Stimulated activated CD4-positive, alpha-beta T cell treated with anti-CD3 and anti-CD28 coated beads, Interleukin-15, amount 100 ng/mL, for 1 hour (primary cell): ENCODE data around the gene LRIT1.

Source experiments
- DNase-seq, 2 donors: peaks; one replicate each; pipeline ENCODE4 v3.0.0-alpha.2; 2020; ENCODE audit warnings: low read depth in 1 of 2, low spot score in 1 of 2

The LRIT1 gene

DNA sequence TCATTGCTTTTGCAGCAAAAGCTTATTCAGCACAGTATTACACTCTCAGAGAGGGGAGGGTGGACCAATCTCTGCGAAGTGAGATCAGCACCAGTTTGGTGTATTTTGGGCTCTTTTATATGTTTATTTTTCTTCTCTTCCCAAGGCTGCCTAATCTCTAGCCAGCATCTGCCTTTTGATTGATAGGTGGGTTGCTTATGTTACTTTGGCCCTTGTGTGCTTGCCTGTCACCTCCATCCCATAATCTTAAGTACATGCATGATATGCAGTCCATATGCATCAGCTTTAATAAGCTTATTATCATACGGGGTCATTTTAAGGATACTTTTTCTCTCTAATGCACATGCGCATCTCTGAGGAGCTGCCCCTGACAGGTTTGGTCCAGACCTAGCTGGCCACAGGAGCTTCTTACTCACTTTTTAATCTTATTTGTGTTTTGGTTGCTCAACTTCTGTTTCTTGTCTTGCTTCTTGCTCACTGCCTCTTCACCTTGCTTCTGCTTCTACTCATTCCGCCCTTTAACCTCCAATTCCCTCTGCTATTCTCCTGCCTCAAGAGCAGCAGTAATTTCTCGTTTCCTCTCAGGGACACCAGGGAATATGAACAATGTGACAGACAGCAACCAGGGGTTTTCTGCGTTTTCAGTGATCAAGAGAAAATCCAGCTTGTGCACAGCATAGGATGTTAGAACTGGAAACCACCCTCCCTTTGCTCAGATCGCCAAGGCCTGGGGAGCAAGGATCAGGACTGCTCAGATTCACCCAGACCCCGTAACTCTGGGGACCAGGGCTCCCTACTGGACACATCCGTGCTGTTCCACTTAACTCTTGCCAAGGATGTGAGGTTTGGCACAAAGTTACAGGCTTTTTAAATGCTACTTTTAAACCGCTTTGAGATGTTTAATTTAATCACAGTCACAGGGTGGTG lies 13.5 kb upstream of the LRIT1 start:
- DNase-seq = no peak

DNA sequence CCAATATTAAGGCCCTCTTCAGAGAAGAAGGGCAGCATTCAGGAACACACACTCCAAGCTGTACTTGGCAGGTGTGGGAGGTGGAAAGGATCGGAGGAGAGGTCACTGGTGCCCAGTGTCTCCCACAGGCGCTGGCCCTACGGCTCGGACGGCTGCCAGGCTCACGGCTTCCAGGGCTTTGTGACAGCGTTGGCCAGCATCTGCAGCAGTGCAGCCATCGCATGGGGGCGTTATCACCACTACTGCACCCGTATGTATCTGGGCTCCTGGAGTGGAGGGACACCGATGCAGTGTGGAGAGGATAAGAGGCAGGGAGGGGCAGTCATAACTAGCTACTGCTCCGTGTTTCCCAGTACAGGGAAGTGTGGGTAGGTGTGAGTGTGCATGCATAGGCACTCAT lies 7.4 kb upstream of the LRIT1 start:
- DNase-seq = no peak

DNA sequence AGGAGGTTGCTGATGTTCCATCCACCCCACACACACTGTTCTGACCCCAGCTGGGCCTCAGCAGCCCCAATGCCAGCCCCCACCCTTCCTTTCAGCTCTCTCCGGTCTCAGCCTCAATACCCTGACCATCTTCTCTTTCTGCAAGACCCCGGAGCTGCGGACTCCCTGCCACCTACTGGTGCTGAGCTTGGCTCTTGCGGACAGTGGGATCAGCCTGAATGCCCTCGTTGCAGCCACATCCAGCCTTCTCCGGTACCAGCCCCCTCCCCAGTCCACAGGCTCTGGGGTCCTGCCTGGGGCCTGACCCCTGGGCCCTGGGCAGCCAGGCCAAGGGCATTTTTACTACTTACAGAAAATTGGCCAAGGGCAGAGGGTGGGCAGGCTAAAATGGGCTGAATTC lies 6.2 kb upstream of the LRIT1 start:
- no peak for DNase-seq

DNA sequence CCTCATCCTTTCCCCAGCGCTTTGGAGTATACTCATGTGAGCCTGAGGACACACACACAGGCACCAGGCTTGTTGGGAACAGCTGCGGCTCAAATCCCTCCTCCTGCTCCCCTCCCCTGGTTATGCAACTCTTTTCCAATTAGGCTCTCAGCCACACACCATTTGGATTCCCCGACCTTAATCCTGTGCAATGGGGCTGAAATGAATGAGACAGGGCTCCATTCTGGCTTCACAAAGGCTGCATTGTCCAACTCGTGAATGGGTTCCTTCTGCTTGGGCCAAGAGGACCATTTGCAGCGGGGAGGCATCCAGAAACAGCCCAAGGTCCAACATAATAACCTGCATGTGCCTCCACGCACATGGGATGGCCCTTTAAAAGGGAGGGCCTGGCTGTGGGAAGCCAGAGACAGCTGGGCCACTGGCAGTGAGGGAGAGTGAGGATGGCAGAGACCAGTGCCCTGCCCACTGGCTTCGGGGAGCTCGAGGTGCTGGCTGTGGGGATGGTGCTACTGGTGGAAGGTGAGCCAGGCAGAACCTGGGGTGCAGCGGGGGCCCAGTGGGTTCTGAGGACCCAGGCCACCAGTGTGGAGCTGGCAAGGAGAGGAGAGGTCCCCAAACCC lies 3.4 kb upstream of the LRIT1 start, which contains the start of gene RGR:
Gene RGR (plus strand): TSS at position 403 of the 620 bp plus-strand sequence. CDS start 38 bp downstream, at position 441.
- DNase-seq = no peak

DNA sequence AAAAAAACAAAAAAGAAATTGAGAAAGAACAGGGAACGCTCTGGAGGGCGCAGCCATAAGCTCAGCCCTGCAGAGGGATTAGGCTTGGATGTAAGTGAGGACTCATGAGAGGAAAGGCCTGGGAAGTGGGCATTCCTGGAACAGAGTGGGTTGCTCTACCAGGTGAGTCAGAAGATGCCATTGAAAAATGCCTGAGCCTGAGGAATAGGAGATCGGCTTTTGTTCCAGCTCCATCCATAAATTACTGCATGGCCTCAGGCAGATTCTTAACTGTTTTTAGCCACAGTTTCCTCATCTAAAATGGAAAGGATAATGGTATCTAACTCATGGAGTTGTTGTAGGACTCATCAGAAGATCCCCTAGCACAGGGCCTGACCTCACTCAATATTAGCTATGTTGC lies 2.4 kb upstream of the LRIT1 start:
- no peak for DNase-seq

DNA sequence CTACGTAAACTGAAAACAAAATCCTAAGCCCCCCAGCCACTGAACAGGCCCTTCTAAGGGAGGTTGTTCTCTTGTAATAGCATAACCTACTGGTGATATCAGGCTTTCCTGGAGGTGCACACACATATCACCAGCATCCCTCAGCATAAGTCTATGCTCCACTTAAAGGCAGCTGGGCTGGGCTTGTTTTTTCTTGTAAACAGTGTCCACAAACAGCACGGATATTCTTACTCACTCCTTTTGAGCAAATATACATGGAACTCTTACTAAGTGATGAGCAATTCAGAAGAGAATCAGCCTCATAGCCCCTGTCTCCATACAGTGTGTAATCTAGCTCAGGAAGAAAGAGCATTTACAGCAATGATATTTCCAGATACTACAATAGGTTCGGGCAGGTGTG lies 2.4 kb downstream of the LRIT1 start:
- DNase-seq = no peak

DNA sequence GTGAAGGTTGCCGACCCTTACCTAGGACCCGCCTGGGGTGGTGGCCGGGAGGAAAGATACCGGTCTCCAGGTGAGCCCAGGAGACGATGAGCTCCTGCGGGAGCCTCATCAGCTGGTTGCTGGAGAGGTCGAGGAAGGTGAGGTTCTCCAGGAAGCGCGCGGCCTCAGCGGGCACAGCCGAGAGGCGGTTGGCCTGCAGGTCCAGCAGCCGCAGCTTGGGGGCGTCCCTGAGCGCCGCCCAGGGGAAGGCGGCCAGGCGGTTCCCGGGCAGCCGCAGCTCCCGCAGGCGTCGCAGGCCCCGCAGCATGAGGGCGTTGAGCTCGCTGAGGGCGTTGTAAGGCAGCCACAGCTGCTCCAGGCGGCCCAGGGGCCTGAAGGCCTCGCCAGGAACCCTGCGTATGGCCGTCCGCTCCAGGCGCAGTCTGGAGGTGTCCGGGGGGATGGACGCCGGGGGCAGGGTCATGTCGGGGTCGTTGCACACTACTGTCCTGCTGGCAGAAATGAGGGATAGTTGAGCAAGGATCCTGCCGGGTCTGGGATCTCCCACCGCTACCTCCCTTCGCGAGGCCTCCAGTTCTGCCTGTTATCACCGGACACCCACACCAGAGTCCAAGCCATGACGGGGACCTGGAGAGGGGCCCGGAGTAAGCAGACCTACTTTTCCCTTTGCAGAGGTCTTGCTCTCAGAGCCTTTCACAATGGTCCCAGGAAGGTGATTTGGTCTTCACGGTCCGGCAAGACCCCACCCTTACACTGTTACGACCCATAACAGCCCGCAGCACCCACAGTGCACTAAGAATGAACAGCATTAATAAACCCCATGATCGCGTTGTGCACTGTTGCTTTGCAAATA lies 3.9 kb downstream of the LRIT1 start:
- no peak for DNase-seq

DNA sequence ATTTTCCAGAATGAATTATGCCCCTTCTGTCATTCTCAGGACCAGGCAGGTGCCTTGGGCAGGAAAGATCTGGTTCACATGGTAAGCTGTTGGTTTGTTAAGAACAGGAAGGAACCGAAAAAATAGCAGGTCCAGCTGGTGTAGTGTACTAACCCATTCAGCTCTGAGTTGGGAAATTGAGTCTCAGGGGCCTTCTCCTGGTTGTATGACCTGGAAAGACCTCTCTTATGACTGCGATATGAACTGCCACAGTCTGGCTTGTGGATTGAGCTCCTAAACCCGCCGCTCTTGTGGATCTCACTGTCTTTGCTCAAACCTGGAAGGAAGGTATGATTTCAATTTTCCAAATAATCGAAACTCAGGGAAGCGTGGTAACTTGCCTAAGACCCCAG lies 4.5 kb downstream of the LRIT1 start:
- DNase-seq = no peak

DNA sequence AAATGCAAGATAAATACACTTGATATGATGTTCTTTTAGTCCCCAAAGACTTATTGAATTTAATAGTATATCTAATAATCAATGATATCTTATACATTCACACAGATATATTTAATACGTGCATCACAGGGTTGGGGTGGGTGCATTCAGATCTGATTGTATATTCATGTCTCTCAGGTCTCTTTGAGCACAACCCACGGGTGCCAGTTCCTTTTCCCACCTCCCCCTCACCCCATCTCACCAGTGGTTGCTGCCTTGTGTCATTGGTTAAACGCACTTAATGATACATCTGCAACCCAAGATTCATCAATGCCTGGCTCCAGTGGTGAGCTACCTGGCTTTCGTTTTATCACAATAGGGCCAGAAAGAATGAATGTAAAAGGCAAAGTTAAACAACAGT lies 6.2 kb downstream of the LRIT1 start:
- no peak for DNase-seq

DNA sequence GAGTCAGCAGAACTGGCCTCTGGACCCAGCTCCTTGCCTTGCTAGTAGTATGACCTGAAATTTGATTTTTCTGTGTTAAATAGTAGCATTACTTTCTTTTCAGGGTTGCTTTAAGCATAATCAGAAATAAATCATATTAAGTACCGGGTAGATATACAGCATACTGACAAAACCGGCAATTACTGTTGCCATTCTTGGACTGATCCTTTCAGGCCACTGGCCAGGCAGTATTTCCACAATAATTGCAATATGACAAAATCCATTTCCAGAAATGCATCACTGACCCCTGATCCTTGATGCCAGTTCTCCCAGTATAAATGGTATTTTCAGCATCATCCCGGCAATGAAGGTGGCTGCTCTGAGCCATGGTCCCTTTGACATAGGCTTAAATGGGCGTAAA lies 6.9 kb downstream of the LRIT1 start:
- DNase-seq = no peak

DNA sequence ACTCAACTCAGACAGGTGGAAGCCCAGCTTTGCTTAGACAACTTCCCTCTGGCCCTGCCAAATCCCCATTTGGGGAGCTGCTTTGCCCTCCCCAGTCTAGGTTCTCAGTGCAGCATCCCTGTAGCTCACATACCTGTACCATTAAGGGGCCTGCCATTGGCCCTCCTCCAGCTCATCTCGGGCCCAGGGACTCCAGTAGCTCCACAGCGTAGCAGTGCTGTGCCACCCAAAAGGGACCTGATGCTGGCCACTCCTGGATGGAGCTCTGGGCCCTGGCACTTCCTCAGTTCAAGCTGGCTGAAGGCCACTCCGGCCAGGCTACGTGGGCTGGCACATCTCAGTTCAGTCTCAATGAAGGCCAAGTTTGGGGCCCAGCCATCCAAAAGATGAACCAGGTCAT lies 7.4 kb downstream of the LRIT1 start:
- DNase-seq = no peak

DNA sequence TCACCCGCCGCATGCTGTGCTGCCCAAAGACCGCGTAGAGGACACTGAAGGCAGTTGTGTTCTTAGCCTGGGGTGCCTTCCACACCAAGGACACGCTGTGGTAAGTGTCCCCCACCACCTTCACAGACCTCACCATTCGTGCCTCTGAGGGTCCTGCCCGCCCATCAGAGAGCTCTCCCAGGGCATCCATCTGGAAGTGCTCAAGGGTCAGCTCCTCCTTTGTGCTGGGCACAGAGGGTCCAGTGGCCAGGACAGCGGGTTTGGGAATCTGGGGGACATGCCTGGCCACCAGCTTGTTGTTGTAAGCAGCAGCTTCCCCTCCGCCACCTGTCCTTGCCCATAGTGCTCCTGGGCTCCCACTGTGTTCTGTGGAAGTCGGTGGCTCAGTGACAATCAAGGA lies 9.0 kb downstream of the LRIT1 start:
- no peak for DNase-seq

DNA sequence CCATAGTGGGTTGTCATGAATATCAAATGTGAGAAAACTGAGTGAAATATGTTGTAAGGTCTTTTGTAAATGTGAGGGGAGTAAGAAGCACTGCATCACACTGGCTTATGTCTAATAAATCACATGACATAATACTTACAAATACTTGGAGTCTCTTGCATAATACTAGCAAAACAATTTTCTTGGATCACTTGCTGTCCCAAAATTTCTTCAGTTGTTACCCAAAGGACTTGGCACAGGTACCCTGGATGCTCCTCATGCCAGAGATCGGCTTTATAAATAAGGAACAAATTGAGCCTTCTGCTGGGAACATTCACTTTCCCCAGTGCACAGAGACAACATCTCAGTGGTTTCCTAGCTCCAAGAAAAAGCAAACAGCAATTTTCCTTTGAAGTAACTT lies 11.0 kb downstream of the LRIT1 start:
- no peak for DNase-seq

DNA sequence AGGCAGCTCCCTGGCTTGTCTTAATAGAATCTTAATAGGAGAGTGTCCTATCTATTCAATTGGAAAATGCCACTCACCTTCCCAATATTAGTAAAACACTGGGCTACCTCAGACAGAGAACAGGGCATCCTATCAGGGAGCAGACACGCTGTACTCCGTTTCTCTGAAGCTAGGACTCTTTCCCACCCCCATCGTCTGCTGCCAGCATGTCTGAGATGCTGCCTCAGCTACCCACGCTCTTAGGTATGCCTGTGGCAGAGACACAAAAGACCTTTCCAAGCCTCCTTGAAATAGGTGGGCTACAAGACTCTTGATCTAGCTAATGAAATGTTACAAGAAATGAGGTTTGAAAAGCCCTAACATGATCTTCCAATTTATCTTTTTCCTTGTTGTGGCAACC lies 13.5 kb downstream of the LRIT1 start:
- no peak for DNase-seq

DNA sequence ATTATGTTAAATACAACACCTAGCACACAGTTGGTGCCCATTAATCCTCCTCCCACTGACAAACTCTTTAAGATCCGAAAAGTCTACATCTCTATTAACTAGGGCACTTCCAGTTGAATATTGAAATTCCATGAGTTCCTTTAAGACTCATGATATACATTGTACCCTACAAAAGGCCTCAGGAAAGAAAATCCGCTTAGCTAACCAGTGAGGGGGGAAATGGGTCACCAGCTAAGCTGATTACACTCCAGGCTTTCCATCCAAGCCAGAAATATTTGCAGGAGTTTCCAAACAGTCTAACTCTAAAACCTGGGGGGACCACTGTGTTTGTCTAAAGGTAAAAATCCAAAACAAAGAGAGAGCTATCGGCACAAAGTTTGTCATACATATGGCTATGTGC lies 14.7 kb downstream of the LRIT1 start:
- no peak for DNase-seq

DNA sequence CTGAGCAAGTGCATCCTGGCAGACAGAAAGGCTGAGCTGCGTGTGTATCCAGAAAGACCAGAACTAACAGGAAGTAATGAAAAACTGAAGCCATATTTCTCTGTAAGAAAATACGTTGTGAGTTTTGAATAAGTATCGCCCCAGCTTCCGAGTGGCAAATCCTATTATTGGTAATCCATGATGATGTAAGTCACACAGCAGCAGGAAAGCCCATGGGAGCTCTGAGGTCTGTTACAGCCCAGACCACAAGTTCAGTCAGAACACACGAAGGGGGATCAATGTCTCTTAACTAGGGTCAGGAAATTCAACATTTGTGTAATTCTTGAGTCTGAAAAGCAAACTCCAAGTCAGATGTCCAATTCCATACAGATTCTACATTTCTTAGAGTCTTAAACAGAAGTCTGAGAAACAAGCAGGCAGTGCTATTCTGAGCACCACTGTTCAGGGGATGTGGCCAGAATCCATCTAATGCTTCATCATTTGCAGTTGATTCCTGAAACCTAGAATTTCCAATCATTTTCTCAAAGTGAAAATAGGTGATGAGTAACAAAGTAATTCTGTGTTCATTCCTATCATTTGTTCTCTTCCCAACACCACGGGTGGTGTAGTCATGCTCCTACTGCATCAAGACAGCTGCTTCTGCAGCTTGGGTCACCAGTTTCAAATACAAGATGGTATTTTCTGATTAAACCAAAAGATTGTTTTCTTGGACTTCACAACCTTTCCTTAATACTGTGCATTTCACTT lies 15.7 kb downstream of the LRIT1 start, which contains the start of gene LRIT2:
Gene LRIT2 (minus strand): TSS at position 118 of the 747 bp plus-strand sequence. CDS start 24 bp downstream, at position 94.
- no peak for DNase-seq

DNA sequence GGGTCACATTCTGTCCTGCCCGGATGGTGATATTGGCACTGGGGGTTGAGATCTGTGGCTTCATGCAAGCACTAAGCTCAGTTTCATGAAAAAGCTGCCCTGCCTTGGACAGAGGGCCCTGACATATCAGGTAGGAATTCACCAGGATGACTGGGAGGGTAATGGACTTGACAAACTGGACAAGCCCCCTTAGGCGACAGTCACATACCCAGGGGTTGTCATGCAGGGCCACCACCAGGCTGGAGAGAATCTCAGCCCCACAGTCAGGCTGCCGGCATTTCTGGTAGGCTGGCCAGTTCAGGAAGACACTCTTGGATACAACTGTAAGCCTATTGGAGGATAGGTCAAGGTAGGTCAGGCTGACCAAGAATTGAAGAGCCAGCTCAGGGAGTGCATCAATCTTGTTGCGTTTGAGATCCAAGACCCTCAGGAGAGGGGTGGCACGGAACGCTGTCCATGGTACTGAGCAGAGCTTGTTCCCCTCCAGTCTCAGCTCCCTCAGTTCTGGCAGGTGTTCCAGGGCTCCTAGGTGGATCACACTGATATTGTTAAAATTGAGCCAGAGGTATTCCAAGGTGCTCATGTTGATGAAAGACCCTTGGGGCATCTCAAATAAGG lies 16.8 kb downstream of the LRIT1 start:
- no peak for DNase-seq

DNA sequence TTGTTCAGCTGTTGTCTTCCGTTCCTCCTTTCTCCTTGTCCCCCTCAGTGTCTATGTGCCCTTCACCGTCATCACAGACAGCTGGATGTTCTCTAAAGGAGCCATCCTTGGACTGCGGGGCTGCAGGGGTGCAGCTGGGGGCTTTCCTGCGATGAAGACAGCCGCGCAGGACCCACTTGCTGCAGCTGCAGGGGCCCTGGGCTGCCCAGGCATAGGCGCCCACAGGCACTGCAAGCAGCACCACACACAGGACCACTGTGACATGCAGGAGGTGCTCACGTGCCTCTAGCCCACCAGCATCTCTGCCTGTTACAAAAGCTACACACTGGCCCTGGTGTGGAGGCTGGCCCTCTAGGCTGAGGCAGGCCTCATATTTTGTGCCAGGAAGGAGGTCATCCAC lies 19.4 kb downstream of the LRIT1 start:
- DNase-seq = no peak

DNA sequence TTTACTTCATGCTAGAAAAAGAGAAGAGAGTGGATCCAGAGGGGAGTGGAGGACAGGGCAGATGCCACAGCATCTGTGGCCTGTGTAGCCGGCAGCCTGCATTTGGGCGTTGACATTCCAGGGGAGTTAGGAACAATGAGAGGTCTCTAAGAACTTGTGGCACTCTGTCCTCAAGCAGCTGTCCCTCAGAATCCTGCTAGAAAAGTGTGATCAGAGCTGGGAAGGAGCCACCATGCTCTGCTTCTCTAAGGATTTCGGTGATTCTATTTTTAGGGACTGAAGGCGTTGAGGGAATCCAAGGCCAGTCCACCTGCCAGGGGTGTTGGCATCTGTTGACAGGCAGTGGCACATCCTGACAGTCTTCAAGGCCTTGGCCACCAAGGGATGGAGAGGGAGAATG lies 23.6 kb downstream of the LRIT1 start:
- no peak for DNase-seq

DNA sequence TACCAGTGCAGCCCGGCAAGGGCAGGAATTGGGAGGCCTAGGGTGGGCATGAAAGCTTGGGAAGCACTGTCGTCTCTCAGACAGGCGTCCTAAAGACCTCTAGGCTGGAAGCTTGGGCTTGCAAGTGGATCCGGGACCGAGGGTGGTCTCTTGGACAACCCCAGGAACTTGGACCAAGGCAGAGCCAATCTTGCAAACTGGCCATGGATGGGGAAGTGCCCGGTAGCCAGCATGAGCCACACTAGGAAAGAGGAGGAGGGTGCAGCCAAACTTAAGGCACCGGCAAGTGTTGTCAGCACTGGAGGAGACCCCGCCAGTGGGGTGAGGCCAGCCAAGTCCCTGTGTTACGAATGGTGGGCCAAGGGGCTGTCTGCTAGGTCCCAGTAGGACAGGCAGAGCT lies 24.5 kb downstream of the LRIT1 start:
- no peak for DNase-seq
